GM21360 (cell line): Measurements from ENCODE around the gene HARBI1.
"Not testable (repeated sequence)": the region's sequence is repeated elsewhere in the genome, so short reads cannot be mapped to it uniquely, and the experiment has no call there.

Source experiments
- ATAC-seq: cut with Tn5 transposase; IDR thresholded peaks from one replicate; pipeline ENCODE4 v1.9.1; 2021; ENCODE audit warnings: mild to moderate bottlenecking, moderate library complexity; ENCODE audit not compliant: unreplicated experiment

The HARBI1 gene

GRCh38 chr11:46597609-46598219, 19.3 kb downstream of the HARBI1 start:
- ATAC-seq = no peak

- ATAC-seq = no peak
Observed at GRCh38 chr11:46597155-46597554, 19.9 kb downstream of the HARBI1 start.

- ATAC-seq = no peak
Observed at GRCh38 chr11:46594785-46595184, 22.2 kb downstream of the HARBI1 start.

- ATAC-seq = no peak
Observed at GRCh38 chr11:46594374-46594700, 22.7 kb downstream of the HARBI1 start.

GRCh38 chr11:46593550-46594373, 23.3 kb downstream of the HARBI1 start, which contains the start of gene AMBRA1:
Gene AMBRA1, minus strand, starts transcription at chr11:46594023. Its CDS starts 45,643 bp downstream, at chr11:46548380.
- peak; percentile 81 for ATAC-seq

GRCh38 chr11:46590740-46591605, 26.1 kb downstream of the HARBI1 start:
- ATAC-seq = no peak

- ATAC-seq = no peak
Observed at GRCh38 chr11:46588915-46589314, 28.1 kb downstream of the HARBI1 start.

- ATAC-seq = no peak
Observed at GRCh38 chr11:46588131-46588530, 28.9 kb downstream of the HARBI1 start.

GRCh38 chr11:46583513-46583912, 33.5 kb downstream of the HARBI1 start:
- not testable (repeated sequence) for ATAC-seq

- ATAC-seq = no peak
Observed at GRCh38 chr11:46582588-46582987, 34.4 kb downstream of the HARBI1 start.

- ATAC-seq = no peak
Observed at GRCh38 chr11:46577058-46577457, 40.0 kb downstream of the HARBI1 start.

GRCh38 chr11:46574656-46575055, 42.4 kb downstream of the HARBI1 start:
- ATAC-seq = no peak

GRCh38 chr11:46570790-46571398, 46.1 kb downstream of the HARBI1 start:
- no peak for ATAC-seq

GRCh38 chr11:46565232-46565840, 51.7 kb downstream of the HARBI1 start:
- no peak for ATAC-seq

- no peak for ATAC-seq
Observed at GRCh38 chr11:46564459-46564858, 52.6 kb downstream of the HARBI1 start.

GRCh38 chr11:46562527-46562926, 54.5 kb downstream of the HARBI1 start:
- no peak for ATAC-seq

GRCh38 chr11:46560300-46560991, 56.6 kb downstream of the HARBI1 start:
- ATAC-seq = no peak

GRCh38 chr11:46559815-46560214, 57.2 kb downstream of the HARBI1 start:
- no peak for ATAC-seq

- no peak for ATAC-seq
Observed at GRCh38 chr11:46557684-46558151, 59.3 kb downstream of the HARBI1 start.
